HUES64 (cell line): Measurements from ENCODE around the gene MUL1. TPM values are rescaled to one million over a fixed set of nuclear protein-coding genes. Genes with fewer than 3 reads are reported as not detected.

Experiments
- H3K27ac ChIP-seq: 2 replicates; pipeline ENCODE4 v1.7.0; 2013; ENCODE audit warnings: low read depth, low read length, inconsistent platforms
- H3K27me3 ChIP-seq: 2 replicates; pipeline ENCODE4 v1.6.1; 2013; ENCODE audit warnings: mild to moderate bottlenecking, low read length; ENCODE audit not compliant: insufficient read depth
- H3K36me3 ChIP-seq: 2 replicates; pipeline ENCODE4 v1.6.1; 2013; ENCODE audit warnings: mild to moderate bottlenecking, low read length; ENCODE audit not compliant: insufficient read depth
- H3K4me1 ChIP-seq: 2 replicates; pipeline ENCODE4 v1.6.1; 2013; ENCODE audit warnings: mild to moderate bottlenecking, low read length, moderate library complexity; ENCODE audit not compliant: insufficient read depth
- H3K4me3 ChIP-seq: 2 replicates; pipeline ENCODE4 v1.5.1; 2013; ENCODE audit warnings: mild to moderate bottlenecking, low read length, moderate library complexity
- H3K9ac ChIP-seq: 2 replicates; pipeline ENCODE4 v1.6.1; 2013; ENCODE audit warnings: mild to moderate bottlenecking, low read depth, low read length
- H3K9me3 ChIP-seq: 2 replicates; pipeline ENCODE4 v1.6.1; 2013; ENCODE audit warnings: low read depth, low read length; ENCODE audit not compliant: insufficient read depth
- WGBS: fragments of 150-250, 120-280 bp; methylation state at CpG from one replicate; pipeline ENCODE4 v1.1.7; 2013; ENCODE audit warnings: missing lambda C conversion rate; 5-methylcytosine and 5-hydroxymethylcytosine counted together
- polyA plus RNA-seq, 2 experiments: library from polyadenylated mRNA; stranded (reverse); fragments of 50-300 nt; gene quantifications; one replicate each; pipeline ENCODE4 v1.2.3, GENCODE V29; 2013

Gene MUL1, protein sequence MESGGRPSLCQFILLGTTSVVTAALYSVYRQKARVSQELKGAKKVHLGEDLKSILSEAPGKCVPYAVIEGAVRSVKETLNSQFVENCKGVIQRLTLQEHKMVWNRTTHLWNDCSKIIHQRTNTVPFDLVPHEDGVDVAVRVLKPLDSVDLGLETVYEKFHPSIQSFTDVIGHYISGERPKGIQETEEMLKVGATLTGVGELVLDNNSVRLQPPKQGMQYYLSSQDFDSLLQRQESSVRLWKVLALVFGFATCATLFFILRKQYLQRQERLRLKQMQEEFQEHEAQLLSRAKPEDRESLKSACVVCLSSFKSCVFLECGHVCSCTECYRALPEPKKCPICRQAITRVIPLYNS
- 16.6 TPM for polyA plus RNA-seq (2013, experiment 1 of 2)
- 18.6 TPM for polyA plus RNA-seq (2013, experiment 2 of 2)

GRCh38 chr1:20507564-20508410 is at the start of gene MUL1:
MUL1 (minus strand) TSS chr1:20508151; CDS start chr1:20508024, 127 bp downstream.
- 1% methylated on average over 58 of the region's 58 CpGs for WGBS
- Histone ChIP-seq H3K27ac (peak within 1 kb of the TSS; percentile 65; the same call in 1 of the 2 replicates), H3K4me3 (peak within 1 kb of the TSS; percentile 93), H3K4me1 (no peaks in the 10 kb centered on the region), H3K36me3 (peaks cover 13% of the 10 kb centered on the region), H3K9ac (peak within 1 kb of the TSS; percentile 81), H3K9me3 (no peaks in the 10 kb centered on the region), H3K27me3 (peaks cover 31% of the 10 kb centered on the region)

DNA sequence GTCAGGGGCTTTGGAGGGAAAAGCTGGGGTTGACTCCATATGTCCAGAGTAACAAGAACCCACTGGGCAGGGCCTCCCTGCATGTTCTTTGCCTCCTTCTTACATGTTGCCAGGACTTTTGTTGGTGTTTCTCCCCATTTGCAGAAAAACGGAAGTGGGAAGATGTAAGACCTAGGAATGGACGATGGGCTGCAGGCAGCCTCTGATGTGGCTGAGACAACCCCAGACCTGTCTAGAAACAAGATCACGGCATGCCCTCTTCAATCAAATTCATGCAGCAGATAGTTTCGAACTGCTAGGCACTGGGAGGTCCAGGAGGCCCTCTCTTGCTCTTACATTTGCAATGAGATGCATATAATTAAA is 47.8 kb upstream of the MUL1 start:
- Histone ChIP-seq H3K9me3 (no peaks in the 10 kb centered on the region), H3K36me3 (no peaks in the 10 kb centered on the region), H3K9ac (no peak overlapping the region), H3K4me3 (no peak overlapping the region), H3K4me1 (peaks cover 4% of the 10 kb centered on the region; the same call in 1 of the 2 replicates), H3K27me3 (peaks cover 89% of the 10 kb centered on the region), H3K27ac (no peak overlapping the region)
- WGBS, result 88% methylated on average over 4 of the region's 4 CpGs

DNA sequence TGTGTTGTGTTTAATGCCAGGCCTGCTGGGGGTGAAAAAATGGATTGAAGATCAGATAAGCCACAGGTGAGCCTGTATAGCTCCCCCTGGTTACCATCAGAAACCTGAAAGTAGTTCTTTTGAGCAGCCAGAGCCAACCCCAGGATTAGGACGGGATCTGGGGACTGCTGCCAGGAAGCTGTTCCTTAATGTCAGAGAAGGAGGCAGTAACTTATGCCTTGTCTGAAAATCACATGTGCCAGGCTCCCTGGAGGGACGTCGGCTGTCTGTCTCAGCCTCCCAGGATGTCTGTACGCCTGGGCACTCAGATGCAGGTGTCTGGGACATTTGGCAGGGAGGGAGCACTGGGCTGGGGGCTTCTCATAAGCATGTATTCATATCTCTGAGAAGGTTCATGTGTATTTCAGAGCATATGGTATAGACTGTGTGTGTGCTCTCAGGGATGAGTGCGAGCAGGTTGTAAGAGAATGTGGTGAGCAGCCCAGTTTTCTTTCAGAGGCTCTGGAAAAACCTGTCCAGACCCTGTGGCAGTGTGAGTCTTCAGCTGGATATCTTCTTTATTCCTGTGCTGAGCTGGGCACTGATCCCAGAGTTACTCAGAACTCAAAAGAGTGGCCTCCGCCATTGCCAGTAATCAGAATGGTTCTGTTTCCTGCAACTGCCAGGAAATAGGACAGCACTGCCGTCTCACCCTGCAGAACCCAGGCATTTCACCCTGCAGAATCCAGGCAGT is 47.2 kb upstream of the MUL1 start:
- no peak overlapping the region for H3K27ac ChIP-seq
- H3K9ac ChIP-seq, result no peak overlapping the region
- WGBS, result 87% methylated on average over 7 of the region's 7 CpGs
- peaks cover 88% of the 10 kb centered on the region for H3K27me3 ChIP-seq
- no peak overlapping the region for H3K4me3 ChIP-seq
- no peaks in the 10 kb centered on the region for H3K36me3 ChIP-seq
- no peaks in the 10 kb centered on the region for H3K9me3 ChIP-seq
- H3K4me1 ChIP-seq, result peaks cover 4% of the 10 kb centered on the region; the same call in 1 of the 2 replicates

DNA sequence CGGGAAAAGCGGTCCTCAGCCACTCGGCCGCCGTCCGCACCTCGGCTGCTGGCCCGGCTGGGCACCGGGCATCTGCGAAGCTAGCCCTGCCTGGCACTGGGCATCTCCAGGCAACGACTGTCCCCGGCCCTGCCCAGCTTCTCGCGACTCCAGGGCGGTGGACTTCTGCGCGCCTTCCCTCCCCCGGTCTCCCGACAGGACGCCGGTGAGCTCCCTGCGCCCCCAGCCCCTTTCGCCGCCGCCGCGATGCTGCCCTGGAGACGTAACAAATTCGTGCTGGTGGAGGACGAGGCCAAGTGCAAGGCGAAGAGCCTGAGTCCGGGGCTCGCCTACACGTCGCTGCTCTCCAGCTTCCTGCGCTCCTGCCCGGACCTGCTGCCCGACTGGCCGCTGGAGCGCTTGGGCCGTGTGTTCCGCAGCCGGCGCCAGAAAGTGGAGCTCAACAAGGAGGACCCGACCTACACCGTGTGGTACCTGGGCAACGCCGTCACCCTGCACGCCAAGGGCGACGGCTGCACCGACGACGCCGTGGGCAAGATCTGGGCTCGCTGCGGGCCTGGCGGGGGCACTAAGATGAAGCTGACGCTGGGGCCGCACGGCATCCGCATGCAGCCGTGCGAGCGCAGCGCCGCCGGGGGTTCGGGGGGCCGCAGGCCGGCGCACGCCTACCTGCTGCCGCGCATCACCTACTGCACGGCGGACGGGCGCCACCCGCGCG is 44.9 kb upstream of the MUL1 start:
- 1% methylated on average over 82 of the region's 82 CpGs for WGBS
- Histone ChIP-seq H3K36me3 (no peaks in the 10 kb centered on the region), H3K9me3 (no peaks in the 10 kb centered on the region), H3K9ac (no peak overlapping the region; the same call in 1 of the 2 replicates), H3K4me1 (peaks cover 4% of the 10 kb centered on the region; the same call in 1 of the 2 replicates), H3K27me3 (peaks cover 86% of the 10 kb centered on the region), H3K27ac (no peak overlapping the region), H3K4me3 (peak overlapping the region; percentile 69)

DNA sequence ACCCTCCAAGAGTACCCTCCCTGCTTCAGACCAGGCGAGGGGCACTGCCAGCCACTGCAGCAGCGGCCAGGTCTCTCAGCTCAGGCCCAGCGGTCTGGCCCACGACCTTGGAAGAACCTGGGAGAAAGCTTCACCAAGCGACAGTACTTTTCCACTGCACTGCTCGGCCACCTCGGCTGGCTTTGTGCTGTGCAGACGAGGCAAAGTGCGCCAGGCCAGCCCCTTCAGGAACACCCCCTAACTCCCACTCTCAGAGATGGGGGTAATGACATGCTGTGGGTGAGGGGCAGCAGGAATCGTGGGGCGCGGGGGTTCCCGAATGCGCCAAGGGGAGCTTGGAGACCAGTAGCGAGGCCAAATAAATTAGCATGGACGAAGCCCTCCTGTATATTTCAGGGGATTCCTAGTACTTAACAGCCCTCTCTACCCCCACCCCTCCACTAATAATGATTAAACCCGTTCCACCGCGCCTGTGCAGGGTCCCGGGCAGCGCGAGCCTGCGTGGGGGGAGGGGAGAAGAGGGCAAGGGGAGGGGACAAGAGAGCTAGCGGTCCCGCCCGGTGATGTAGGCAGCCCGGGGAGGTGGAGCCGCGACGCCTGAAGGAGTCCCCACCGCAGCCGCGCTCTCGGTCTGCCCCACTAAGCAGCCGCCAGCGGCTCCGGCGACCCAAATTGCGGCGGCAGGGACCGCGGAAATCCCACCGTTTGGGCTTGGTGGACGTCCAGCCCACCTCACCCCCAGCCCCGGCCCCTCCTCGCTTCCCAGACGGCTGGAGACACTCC is 44.2 kb upstream of the MUL1 start, which contains the start of gene FAM43B:
Gene FAM43B (plus strand): TSS at position 629 of the 783 bp plus-strand sequence. CDS start 401 bp downstream, outside the sequence.
- peak within 1 kb of the TSS; percentile 78 for H3K9ac ChIP-seq
- H3K4me3 ChIP-seq, result peak within 1 kb of the TSS; percentile 69
- H3K27ac ChIP-seq, result no peak within 1 kb of the TSS
- H3K9me3 ChIP-seq, result no peaks in the 10 kb centered on the region
- H3K4me1 ChIP-seq, result peaks cover 4% of the 10 kb centered on the region; the same call in 1 of the 2 replicates
- WGBS, result 3% methylated on average over 45 of the region's 47 CpGs
- H3K27me3 ChIP-seq, result peaks cover 80% of the 10 kb centered on the region
- no peaks in the 10 kb centered on the region for H3K36me3 ChIP-seq

DNA sequence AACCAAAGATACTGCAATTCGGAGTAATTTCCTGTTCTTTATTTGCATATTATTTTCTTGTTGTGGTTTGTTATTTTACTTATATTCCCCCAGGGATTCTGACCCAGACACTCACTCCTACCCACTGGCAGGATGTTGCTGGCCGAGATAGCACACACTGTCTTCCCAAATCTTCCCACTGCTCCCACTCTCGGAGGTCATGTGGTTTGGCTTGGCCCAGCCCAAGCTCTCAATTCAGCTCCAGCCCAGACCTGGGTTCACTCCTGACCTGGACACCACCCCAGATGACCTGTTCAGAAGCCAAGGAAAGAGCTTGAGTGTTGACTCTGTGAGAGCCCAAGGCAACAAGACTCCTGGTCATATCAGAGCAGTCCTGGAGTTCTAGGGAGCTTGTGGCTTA is 43.2 kb upstream of the MUL1 start:
- no peak overlapping the region for H3K27ac ChIP-seq
- H3K27me3 ChIP-seq, result peaks cover 70% of the 10 kb centered on the region
- H3K9me3 ChIP-seq, result no peaks in the 10 kb centered on the region
- H3K9ac ChIP-seq, result no peak overlapping the region
- 97% methylated on average over 2 of the region's 3 CpGs for WGBS
- H3K4me1 ChIP-seq, result peaks cover 4% of the 10 kb centered on the region; the same call in 1 of the 2 replicates
- no peak overlapping the region for H3K4me3 ChIP-seq
- no peaks in the 10 kb centered on the region for H3K36me3 ChIP-seq

DNA sequence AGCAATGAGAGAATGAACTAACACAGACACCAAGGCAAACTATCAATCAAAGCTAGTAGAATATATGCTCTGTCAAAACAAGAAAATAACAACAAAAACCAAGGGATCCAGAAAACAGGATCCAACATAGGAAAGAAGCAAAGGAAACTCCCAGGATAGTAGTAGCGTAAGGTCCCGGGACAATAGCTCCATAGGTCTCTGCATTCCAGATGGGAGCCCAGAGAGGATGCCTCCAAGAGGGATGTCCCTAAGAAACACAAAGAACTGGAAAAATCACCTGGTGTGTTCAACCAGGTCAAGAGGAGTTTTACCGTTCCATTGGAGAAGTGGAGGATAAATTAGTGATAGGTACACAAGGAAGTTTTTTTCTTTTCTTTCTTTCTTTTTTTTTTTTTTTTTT is 38.7 kb upstream of the MUL1 start:
- no peaks in the 10 kb centered on the region for H3K9me3 ChIP-seq
- 88% methylated on average over 3 of the region's 3 CpGs for WGBS
- H3K36me3 ChIP-seq, result no peaks in the 10 kb centered on the region
- no peaks in the 10 kb centered on the region for H3K4me1 ChIP-seq
- H3K27ac ChIP-seq, result no peak overlapping the region
- peaks cover 45% of the 10 kb centered on the region for H3K27me3 ChIP-seq
- H3K4me3 ChIP-seq, result no peak overlapping the region
- no peak overlapping the region for H3K9ac ChIP-seq

DNA sequence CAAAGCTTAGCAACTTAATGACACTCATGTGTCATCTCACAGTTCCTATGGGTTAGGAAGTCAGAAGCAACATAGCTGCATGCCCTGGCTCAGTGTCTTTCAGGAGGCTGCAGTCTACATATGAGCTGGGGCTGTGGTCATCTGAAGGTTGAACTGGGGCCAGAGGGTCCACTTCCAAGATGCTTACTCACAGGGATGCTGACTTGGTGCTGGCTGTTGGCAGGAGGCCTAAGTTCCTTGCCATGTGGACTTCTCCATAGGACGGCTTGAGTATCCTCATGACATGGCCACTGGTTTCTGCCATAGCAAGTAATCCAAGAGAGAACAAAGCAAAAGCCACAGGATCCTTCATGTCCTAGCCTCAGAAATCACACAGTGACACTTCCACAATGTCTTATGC is 32.3 kb upstream of the MUL1 start:
- no peaks in the 10 kb centered on the region for H3K9me3 ChIP-seq
- no peaks in the 10 kb centered on the region for H3K4me1 ChIP-seq
- WGBS, result 87% methylated on average over 1 of the region's 1 CpG
- no peaks in the 10 kb centered on the region for H3K36me3 ChIP-seq
- no peak overlapping the region for H3K4me3 ChIP-seq
- peaks cover 39% of the 10 kb centered on the region for H3K27me3 ChIP-seq
- no peak overlapping the region for H3K9ac ChIP-seq
- H3K27ac ChIP-seq, result no peak overlapping the region

- H3K27ac ChIP-seq, result no peak overlapping the region
- peaks cover 40% of the 10 kb centered on the region for H3K27me3 ChIP-seq
- 88% methylated on average over 3 of the region's 3 CpGs for WGBS
Observed at GRCh38 chr1:20538760-20539551, 31.0 kb upstream of the MUL1 start.

More at GRCh38 chr1:20538760-20539551, 31.0 kb upstream of the MUL1 start:
- Histone ChIP-seq H3K9ac (no peak overlapping the region), H3K4me3 (no peak overlapping the region), H3K36me3 (no peaks in the 10 kb centered on the region), H3K4me1 (no peaks in the 10 kb centered on the region), H3K9me3 (no peaks in the 10 kb centered on the region)
